NCI-H2107 (cell line): ENCODE data around the gene MEF2D.

Experiments used
- DNase-seq: peaks from one replicate; lab custom pipeline; 2025; lab: John Stamatoyannopoulos, UW

Gene MEF2D

GRCh38 chr1:156443286-156443685 is 57.3 kb downstream of the MEF2D start:
- no peak for DNase-seq

GRCh38 chr1:156440654-156441437 is 59.7 kb downstream of the MEF2D start:
- no peak for DNase-seq

GRCh38 chr1:156439777-156440183 is 60.8 kb downstream of the MEF2D start:
- no peak for DNase-seq

- no peak for DNase-seq
Measured at GRCh38 chr1:156439036-156439776, 61.4 kb downstream of the MEF2D start.

GRCh38 chr1:156438278-156438987 is 62.1 kb downstream of the MEF2D start:
- DNase-seq = no peak

- DNase-seq = no peak
Measured at GRCh38 chr1:156437037-156437867, 63.3 kb downstream of the MEF2D start.

- DNase-seq = no peak
Measured at GRCh38 chr1:156436141-156437036, 64.2 kb downstream of the MEF2D start.

- DNase-seq = no peak
Measured at GRCh38 chr1:156435545-156436140, 64.9 kb downstream of the MEF2D start.

- no peak for DNase-seq
Measured at GRCh38 chr1:156434989-156435544, 65.5 kb downstream of the MEF2D start.

GRCh38 chr1:156433602-156434001 is 67.0 kb downstream of the MEF2D start:
- no peak for DNase-seq

GRCh38 chr1:156433032-156433431 is 67.5 kb downstream of the MEF2D start:
- no peak for DNase-seq

- no peak for DNase-seq
Measured at GRCh38 chr1:156432669-156433018, 67.9 kb downstream of the MEF2D start.

- no peak for DNase-seq
Measured at GRCh38 chr1:156431769-156432668, 68.6 kb downstream of the MEF2D start.

GRCh38 chr1:156431366-156431765 is 69.2 kb downstream of the MEF2D start:
- DNase-seq = no peak

- DNase-seq = no peak
Measured at GRCh38 chr1:156430866-156431265, 69.7 kb downstream of the MEF2D start.

GRCh38 chr1:156430303-156430702 is 70.3 kb downstream of the MEF2D start:
- no peak for DNase-seq

GRCh38 chr1:156429313-156430060 is 71.1 kb downstream of the MEF2D start:
- no peak for DNase-seq

GRCh38 chr1:156428746-156429288 is 71.8 kb downstream of the MEF2D start:
- no peak for DNase-seq
